ENCODE measurements around the gene RNF112. TPM values are rescaled to one million over a fixed set of nuclear protein-coding genes. Genes with fewer than 3 reads are reported as not detected.

RNF112 gene
- total RNA-seq, 1 experiment from 2014 or later = 0.81 TPM

- no peak overlapping the region for H3K14ac ChIP-seq (ENCODE audit: insufficient read depth, low read length)
- no CpG with 5 or more reads among the region's 12 CpGs for WGBS (ENCODE audit: extremely low coverage, insufficient read length, low lambda C conversion rate)
- no peak overlapping the region for H4K5ac ChIP-seq (ENCODE audit: insufficient read length, low read depth, low read length)
- no peaks in the 10 kb centered on the region for H3K9me3 ChIP-seq (ENCODE audit: control insufficient read depth, low read depth, low read length)
- no peak overlapping the region for H2BK5ac ChIP-seq (ENCODE audit: insufficient read length, low read length)
- H4K20me1 ChIP-seq (ENCODE audit: control insufficient read depth, insufficient read depth, insufficient read length) = no peaks in the 10 kb centered on the region
- no peak overlapping the region for H2BK120ac ChIP-seq (ENCODE audit: low read depth, low read length, poor library complexity, severe bottlenecking)
- H3K4me2 ChIP-seq (ENCODE audit: insufficient read depth, insufficient read length, low read length) = no peak overlapping the region
- no peaks in the 10 kb centered on the region for H3K27me3 ChIP-seq (ENCODE audit: insufficient read depth, low read length)
- no peak overlapping the region for H3K56ac ChIP-seq (ENCODE audit: insufficient read length, low read depth, low read length)
- H4K91ac ChIP-seq (ENCODE audit: insufficient read length, low read depth, low read length) = no peak overlapping the region
- H2AFZ ChIP-seq (ENCODE audit: low read length) = no peak overlapping the region
- H3K79me1 ChIP-seq (ENCODE audit: insufficient read depth, low read depth, low read length, poor library complexity, severe bottlenecking) = no peaks in the 10 kb centered on the region
- no peak overlapping the region for H3K23ac ChIP-seq (ENCODE audit: insufficient read length, low read depth, low read length)
- Mint-ChIP-seq H3K36me3 (ENCODE audit: insufficient read depth in 1 of 3, low read depth in 3 of 3) (peaks cover 0 to 9% (median 6%) of the 10 kb centered on the region in 3 experiments; a peak in 2 of 7 replicates), H3K4me3 (no peak overlapping the region), H3K9me3 (no peaks in the 10 kb centered on the region), H3K4me1 (peaks cover 4 to 20% of the 10 kb centered on the region in 2 experiments), H3K27ac (peak overlapping the region in 2 of 3 experiments; percentile 84 to 88; a peak in 4 of 7 replicates), H3K27me3 (ENCODE audit: low read depth) (no peaks in the 10 kb centered on the region)
- H4K8ac ChIP-seq (replicated peaks; ENCODE audit: insufficient read length, low read depth, low read length) = no peak overlapping the region
- H2BK15ac ChIP-seq (ENCODE audit: low read depth, low read length) = no peak overlapping the region
- H2AK5ac ChIP-seq (ENCODE audit: insufficient read length, low read length) = no peak overlapping the region
- no peaks in the 10 kb centered on the region for H3K79me2 ChIP-seq (ENCODE audit: insufficient read depth, low read length)
- no peaks in the 10 kb centered on the region for H3K23me2 ChIP-seq (ENCODE audit: insufficient read length, low read depth, low read length, poor library complexity, severe bottlenecking)
- H2BK20ac ChIP-seq (ENCODE audit: low read depth, low read length, poor library complexity, severe bottlenecking) = no peak overlapping the region
- no peak overlapping the region for H3K4ac ChIP-seq (ENCODE audit: low read depth, low read length)
- no peak overlapping the region for H3T11ph ChIP-seq (ENCODE audit: low read length)
- H3K18ac ChIP-seq (ENCODE audit: insufficient read length, low read depth, low read length) = no peak overlapping the region
- TF ChIP-seq, protein P1, sequence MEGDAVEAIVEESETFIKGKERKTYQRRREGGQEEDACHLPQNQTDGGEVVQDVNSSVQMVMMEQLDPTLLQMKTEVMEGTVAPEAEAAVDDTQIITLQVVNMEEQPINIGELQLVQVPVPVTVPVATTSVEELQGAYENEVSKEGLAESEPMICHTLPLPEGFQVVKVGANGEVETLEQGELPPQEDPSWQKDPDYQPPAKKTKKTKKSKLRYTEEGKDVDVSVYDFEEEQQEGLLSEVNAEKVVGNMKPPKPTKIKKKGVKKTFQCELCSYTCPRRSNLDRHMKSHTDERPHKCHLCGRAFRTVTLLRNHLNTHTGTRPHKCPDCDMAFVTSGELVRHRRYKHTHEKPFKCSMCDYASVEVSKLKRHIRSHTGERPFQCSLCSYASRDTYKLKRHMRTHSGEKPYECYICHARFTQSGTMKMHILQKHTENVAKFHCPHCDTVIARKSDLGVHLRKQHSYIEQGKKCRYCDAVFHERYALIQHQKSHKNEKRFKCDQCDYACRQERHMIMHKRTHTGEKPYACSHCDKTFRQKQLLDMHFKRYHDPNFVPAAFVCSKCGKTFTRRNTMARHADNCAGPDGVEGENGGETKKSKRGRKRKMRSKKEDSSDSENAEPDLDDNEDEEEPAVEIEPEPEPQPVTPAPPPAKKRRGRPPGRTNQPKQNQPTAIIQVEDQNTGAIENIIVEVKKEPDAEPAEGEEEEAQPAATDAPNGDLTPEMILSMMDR (conservative IDR thresholded peaks at IDR 0.05) = no peak
- no peak overlapping the region for H2BK12ac ChIP-seq (ENCODE audit: insufficient read length, low read depth, low read length)
- H3K4me1 ChIP-seq (ENCODE audit: insufficient read depth, low read length) = peaks cover 2% of the 10 kb centered on the region; the same call in 1 of the 2 replicates
- DNase-seq = peak; percentile 31
- H3K9ac ChIP-seq (ENCODE audit: extremely low read depth, insufficient read length, low read length) = no peak overlapping the region
- H3K27ac ChIP-seq (ENCODE audit: insufficient read length, low read depth, low read length) = no peak overlapping the region
Measured at GRCh38 chr17:19372439-19372838, 38.6 kb upstream of the RNF112 start.

Data from H9 (cell line).